NCI-H1694 treated with DMSO at 0.1 percent for 48 hours (cell line): ENCODE data around the gene SMC3.
A peak's percentile ranks its signal among the peaks of the same experiment; 100 is the strongest.

ENCODE experiments used
- DNase-seq: peaks from one replicate; lab custom pipeline; 2025; lab: John Stamatoyannopoulos, UW

The SMC3 gene

DNA sequence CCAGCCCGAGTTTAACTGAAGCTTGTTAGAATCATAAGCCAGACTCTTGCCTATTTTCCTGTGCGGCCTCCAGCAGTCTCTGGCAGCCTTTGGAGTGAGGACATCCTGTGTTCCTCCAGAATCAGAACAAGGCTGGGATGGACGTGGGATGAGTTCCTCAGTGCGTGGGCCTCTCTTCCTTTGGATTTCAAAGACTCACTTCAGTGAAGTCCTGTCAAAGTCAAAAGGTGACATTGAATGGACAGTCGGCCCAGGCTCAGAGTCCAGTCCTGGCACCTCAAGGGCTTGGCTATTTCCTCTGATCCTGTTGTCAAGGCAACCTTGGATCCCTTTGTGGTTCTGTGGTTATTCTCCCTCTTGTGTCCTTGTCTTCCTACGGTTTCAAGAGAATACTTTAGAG is 21.4 kb upstream of the SMC3 start:
- no peak for DNase-seq

DNA sequence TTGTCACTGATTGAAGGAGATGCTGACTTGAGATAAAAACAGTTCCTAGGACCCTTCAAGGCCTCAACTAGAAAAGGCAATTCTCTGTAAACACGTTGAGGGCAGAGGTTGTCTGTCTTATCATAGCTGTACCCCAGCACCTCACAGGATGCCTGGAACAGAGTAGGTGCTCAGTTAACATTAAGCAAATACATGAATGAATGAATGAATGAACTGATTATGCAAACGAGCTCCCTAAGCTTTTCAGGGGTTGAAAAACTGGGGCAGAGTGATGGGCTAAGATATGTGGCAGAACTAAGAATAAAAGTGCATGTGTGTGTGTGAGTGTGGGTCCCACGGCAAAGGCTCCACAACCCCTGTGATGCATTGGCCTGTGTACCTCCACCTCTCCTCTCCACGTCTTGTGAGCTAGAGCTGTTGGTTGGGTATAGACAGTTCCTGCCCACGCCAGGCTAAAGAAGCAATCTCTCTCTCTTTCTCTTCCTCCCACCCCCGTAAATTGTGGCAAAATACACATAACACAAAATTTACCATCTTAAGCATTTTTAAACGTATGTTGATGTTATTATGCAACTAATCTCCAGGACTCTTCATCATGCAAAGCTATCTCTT is 20.9 kb upstream of the SMC3 start:
- DNase-seq: no peak

DNA sequence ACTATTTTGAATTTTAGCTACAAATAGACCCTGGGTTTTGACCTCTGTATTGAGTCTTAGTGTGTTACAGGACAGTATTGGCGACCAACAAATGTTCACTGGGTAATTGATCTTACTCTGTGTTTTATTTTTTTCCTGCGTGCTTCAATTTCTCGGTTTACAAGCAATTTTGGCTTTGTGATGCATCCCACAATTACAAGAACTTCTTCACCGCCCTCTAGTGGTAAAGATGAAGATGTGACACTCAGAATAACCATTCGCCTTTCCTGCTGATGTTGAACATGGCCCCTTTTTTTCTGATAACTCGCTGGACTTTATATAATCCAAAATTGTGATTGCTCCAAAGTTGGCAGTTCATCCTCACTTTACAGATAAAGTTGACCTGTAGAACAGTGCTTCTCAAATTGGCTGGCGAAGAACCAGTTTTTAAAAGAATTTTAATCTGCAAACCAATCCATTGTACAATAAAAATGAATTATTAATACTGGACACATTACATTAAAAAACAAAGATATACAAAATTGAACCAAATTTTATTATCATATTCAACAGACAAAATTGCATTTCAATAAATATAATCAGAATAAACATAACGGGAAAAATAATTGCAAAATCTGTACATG is 20.2 kb upstream of the SMC3 start:
- DNase-seq: peak; percentile 74

DNA sequence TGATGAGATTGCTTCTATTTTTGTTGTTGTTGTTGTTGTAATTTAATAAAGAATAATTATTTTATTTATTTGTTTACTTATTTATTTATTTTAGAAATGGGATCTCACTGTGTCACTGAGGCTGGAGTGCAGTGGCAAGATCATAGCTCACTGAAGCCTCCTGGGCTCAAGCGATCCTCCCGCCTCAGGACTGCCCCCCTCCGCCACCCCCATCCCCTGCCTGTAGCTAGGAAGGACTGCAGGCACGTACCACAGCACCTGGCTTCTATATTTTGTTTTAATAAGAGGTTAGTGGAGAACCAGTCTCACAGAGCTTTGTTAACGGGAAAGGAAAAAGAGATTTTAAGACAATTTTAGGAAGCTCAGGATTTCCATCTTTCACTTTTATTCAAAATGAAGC is 19.5 kb upstream of the SMC3 start:
- no peak for DNase-seq

DNA sequence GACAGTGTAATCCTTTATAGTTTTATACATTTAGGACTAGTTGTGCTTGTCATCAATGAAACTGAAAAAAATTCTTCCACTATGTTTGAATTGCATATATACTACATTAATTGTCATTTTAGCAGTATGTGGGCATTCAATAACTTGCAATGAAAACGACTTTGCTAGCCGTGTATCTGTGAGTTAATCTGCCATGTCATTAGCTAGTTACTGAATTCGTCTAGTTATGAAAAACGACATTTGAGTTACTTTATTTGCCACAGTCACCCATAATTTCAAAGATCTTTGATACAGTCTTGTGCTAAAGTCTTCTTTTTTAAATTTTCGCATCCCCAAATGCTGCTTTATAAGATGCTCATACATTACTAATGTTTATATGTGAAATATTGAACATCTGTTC is 18.3 kb upstream of the SMC3 start:
- no peak for DNase-seq

DNA sequence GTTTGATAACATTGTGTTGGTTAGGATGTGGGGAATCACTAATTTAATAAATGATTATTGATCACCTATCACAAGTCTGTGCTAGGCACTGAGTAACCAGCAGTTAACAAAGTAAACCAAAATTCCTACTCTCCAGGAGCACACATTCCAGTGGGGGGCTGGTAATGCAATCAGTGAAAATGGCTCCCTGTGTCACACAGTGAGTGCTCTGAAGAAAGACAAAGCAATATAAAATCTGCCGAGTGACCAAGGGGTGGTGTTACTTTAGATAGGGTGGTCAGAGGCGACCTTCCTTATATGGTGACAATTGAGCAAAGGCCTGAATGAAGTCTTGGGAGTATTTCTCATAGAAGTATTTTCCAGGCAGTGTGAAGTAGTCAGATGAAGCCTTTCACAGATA is 13.6 kb upstream of the SMC3 start:
- DNase-seq: no peak

DNA sequence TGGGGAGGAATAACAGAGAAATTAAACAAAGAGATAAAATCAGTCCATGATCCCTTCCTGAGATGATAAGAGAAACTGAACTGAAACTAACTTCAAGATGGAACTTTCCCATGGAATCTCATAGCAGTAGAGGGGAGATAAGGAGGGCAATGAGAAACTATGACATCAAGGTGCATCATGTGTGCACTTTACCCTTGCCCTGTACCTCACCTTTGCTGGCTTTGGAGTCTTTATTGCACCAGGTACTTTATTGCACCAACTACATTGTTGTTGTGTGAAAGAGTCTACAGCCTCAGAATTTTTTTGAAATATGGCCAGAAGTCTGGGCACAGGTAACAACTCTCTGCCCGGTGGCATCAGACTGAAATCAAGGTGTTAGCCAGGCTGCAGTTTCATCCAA is 11.2 kb upstream of the SMC3 start:
- no peak for DNase-seq

DNA sequence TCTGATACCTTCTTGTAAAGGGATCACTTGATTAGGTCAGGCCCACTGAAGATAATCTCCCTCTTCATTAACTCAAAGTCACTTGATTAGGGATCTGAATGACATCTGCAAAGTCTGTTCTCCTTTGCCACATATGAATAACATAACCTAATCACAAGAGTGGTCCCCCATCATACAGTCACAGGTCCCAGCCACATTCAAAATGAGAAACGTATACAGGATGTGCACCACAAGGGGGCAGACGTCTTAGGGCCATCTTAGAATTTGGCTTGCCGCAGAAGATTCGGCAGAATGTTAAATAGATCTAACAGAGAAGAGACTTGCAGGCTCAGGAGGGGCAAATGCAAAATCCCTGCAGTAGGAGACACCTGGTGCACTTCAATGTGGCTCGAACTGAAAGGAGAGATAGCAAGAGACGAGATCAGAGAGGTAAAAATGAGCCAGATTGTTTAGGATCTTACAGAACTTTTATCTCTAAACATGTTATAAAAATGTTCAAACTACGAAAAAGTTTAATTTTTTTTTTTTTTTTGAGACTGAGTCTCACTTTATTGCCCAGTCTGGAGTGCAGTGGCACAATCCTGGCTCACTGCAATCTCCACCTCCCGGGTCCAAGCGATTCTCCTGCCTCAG is 10.4 kb upstream of the SMC3 start:
- peak; percentile 16 for DNase-seq

DNA sequence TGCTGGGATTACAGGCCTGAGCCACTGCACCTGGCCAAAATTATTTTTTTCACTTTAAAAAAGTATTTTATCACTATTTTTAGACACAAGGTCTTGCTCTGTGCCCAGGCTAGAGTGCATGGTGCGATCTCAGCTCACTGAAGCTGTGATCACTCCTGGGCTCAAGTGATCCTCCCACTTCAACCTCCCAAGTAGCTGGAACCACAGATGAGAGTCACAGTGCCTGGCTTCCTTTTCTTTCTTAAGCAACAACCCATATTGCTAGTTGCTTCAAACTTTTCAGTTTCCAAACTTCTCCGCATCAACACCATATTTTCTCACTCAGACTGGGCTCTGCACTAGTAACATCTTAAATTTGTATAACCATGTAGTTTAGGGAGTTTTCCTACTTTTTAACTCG is 9.5 kb upstream of the SMC3 start:
- no peak for DNase-seq

DNA sequence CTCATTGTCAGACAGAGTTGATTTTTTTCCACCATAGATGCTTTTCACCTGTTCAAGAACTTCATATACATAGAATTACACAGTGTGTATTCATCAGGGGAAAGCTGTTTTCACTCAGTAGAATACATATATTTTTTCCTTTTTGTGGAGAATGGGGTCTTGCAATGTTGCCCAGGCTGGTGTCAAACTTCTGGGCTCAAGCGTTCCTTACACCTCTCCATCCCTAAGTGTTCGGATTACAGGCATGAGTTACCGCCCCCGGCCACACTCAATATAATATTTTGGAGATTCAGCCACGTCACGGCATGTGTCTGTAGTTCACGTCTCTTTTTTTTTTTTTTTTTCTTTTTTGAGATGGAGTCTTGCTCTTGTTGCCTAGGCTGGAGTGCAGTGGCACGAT is 7.5 kb upstream of the SMC3 start:
- no peak for DNase-seq

DNA sequence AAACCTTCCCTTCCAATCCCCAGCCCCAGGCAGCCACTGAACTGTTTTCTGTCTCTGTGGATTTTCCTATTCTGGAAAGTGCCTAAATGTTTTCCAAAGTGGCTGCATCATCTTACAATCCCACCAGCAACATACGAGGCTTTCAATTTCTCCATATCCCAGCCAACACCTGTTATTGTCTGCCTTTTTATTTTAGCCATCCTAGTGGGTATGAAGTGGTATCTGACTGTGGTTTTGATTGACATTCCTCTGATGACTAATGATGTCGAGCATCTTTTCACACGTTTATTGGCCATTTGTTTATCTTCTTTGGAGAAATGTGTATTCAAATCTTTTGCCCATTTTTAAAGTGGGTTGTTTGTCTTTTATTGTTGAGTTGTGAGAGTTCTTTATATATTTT is 6.2 kb upstream of the SMC3 start:
- no peak for DNase-seq

DNA sequence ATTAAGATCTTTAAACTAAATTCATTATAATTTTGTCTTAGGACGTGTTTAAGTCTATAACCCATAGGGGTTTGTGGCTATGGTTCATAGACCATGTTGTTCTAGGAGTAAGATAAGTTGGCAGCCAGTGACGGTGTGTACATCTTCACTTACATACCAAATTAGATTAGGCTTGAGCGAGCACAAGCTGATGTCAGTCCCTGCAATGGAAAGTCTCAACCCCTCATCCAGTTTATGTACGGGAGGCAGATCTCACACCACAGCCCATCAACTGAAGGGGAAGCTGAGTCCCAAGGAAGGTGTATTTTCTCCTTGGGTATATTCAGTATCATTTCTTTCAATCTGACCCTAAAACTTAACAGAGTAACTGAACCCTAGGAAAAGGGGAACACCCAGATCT is 5.1 kb upstream of the SMC3 start:
- DNase-seq: no peak

DNA sequence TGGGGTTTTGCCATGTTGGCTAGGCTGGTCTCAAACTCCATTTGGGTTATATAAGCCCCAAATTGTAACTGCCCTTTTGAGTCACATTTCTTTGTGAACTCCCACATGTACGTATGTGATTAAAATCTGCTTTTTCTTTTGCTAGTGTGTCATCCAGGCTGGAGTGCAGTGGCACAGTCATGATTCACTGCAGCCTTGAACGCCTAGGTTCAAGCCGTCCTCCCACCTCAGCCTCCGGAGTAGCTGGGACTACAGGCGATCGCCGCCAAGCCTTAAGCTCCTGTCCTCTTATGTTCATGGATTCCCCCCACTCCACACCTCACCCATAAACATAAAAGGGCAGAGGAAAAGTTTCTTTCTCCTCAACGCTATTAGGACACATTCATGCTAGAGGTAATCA is 4.4 kb upstream of the SMC3 start:
- DNase-seq: no peak

DNA sequence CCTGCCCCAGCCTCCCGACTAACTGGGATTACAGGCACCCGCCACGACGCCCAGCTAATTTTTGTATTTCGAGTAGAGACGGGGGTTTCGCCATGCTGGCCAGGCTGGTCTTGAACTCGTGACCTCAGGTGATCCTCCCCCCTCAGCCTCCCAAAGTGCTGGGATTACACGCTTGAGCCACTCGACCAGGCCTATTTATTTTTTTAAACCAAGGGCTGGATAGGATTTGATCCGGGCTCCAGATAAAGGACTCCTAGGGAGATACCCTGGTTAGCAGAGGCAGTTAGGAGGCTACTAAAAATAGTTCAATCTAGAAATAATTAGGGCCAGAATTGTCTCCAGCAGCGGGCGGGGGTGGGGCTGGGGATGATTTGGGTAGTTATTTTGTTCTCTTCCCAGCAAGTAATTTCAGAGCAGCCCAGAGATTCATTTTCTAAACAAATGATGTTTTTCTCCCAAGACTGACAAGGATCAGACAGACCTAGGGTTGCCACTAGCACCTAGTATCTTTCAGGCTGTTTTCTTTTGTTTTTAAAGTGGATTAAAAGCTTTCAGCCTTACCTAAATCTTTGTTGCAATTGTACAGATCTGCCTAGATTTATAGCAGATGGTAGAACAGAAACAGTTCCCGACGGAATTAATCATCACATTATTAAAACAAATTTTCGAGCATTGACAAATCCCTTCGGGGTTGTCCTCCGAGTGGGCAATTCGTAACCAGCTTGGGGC is 859 bp upstream of the SMC3 start:
- peak; percentile 46 for DNase-seq

DNA sequence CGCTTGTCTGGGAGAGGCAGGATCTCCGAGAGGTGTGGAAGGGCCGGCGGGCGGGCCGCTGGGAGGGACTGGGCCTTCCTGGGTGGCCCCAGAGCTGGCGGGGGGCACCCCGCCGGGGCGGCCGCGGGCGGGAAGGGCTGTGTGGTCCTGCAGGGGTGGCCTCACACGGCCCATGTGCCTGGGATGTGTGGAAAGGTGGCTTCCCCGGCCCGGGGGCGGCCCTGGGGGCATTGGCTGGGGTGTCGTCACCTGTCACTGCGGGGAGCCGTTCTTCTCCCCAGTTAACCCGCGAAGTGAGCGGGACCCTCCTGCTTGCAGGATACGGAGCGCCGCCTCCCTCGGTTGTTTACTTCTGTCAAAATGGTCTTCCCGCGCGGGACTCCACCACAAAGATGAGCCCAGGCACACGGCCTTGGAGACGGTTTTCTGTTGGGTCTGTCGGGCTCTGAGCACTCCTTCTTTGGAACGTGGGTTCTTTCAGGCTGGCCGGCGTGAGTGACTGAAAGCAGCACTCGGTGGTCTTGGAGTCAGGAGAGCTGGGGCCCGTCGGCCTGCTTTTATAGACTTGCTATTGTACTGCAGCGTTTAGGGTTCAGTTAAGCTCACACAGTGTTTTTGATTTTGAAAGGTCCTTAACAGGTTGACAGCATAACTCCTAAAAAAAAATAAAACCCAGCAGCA is 700 bp downstream of the SMC3 start:
- peak; percentile 8 for DNase-seq

DNA sequence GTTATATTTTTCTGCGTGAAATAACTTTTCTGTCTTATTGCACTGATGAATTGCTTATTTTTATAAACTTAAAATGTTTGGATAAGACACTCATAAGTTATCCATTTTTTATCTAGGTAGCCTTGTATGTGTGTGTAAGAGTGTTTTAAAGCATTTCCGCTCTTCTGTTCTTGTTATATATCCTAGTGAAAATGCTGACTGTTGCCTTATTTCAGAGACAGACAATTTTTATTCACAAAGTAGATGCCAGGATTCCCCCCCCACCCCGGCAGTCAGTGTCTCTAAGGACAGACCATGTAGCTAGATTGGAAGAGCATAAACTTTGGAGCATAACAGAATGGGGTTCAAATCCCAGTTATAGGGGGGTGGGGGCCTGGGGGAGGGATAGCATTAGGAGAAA is 1.6 kb downstream of the SMC3 start:
- DNase-seq: no peak

DNA sequence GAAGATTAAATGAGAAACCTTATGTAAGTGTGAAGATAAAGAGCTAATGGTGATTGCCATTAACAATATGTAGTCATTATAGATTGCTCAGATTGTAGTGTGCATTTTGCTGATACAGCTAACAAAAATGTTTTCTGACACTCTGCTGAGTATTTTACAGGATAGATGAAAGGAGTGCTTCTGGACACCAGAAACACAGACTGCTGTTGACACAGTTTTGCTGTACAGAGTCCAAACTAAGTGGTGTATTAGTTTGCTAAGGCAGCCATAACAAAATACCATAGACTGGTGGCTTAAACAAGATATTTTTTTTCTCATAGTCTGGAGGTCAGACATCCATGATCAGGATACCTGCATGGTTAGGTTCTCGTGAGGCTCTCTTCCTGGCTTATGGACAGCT is 2.2 kb downstream of the SMC3 start:
- no peak for DNase-seq

DNA sequence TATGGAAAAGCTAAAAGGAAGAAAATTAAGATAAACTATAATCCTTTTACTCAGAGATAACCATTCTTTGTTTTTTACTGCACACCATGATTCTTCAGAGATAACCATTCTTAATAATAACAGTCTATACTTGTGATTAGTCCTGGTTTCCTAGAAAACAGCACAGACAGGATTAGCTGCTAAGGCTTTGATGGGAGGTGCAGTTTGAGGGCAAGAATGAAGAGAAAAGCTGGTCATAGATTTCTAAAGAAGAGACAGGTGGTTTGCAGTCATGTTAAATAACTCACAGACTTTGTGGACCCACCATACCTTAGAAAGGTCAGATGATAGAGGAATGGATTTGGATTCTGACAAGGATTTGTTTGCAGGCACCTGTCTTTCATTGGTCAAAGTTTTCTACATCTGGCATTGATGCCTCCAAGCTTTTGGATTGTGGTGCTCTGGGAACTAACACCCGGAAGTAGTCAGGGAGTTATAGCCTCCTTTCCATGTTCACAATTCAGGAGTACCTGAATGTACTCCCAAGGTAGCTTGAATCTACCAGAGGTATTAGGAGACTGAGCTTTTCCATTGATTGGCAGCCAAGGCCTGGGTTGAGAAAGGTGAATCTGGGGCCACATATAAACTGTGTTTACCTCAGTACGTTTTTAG is 3.7 kb downstream of the SMC3 start:
- DNase-seq: no peak

DNA sequence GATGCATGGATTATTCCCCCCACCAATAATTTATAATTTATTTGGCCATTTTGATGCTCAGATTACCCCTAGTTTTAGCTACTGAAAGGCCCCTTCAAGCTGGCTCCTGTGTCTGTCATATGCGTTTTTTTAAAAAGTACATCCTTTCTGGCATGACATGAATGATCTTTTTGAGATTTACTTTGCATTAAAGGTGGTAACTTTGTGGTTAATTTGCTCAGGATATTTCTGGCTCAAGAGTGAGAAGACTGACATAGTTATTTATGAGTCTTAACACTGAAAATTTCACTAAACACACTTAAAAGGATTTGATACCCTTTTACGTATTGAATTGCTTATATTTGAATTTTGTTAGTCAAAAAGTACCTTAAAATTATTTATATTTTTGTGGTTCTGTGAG is 5.4 kb downstream of the SMC3 start:
- DNase-seq: no peak

DNA sequence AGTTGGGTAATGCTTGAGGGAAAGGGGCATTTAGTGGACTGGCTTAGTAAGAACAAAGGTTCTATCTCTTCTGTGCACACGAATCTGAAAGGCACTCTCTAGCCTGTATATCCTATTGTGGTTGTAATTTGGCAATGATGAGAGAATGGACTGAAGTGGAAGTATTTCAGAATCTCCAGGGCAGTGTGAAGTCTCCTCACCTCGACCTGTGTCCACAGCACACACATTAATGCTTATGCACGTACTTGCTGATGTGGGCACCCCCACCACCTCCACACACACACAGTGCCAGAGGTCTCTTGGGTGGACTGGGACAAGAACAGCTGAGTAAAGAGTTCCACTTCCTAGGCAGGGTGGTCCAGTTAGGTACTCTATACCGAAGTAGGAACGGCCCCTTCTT is 6.9 kb downstream of the SMC3 start:
- no peak for DNase-seq

DNA sequence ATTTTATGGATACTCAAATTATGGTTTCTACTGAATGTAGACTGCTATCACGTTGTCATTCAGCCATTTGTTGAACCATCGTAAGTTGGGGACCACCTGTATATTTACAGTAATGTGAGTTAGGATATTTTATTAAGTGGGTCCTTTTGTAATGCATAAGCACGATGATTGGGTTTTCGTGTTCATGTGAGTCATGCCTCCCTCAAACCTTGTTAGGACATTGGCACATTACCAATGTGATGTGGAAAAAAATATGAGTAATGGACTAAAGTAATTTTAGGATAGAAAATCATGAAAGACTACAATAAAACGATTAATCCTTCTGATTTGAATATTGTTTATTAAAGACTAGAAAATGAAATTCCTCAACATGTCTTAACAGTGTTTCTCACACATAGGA is 8.7 kb downstream of the SMC3 start:
- DNase-seq: no peak

DNA sequence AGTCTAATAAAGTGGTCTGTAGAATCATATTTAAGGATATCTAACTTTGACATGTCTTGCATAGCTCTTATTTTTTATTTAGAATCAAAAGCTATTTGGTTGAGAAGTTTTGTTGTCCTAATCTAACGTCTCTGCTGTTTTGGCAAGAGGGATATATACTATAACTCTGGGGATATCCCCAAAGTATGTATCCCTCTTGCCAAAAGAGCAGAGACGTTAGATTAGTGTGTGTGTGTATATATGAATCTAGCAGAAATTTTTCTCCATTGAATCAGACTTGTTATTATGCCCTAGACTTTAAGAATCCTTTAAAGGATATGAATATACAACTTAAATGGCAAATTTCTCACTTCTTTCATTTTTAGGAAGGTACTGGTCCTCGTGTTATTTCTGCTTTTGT is 9.6 kb downstream of the SMC3 start:
- no peak for DNase-seq
